Stomach (tissue), 9 donors: ENCODE measurements around the gene FOXB2. TPM values are rescaled to one million over a fixed set of nuclear protein-coding genes. Genes with fewer than 3 reads are reported as not detected.
A peak's percentile ranks its signal among the peaks of the same experiment; 100 is the strongest.

Source experiments
- DNase-seq, 2 donors: peaks; one replicate each; pipeline versions ENCODE4 v3.0.0 to v3.0.0-alpha.2; 2013 to 2019
- H3K27ac ChIP-seq, 5 donors: fragments of 200-600 bp in 4 of 5; sonication (generic) in 4 of 5; one replicate each; pipeline ENCODE4 v1.5.1; 2013 to 2019; ENCODE audit warnings: mild to moderate bottlenecking in 1 of 5, moderate library complexity in 1 of 5
- H3K27me3 ChIP-seq, 3 donors: fragments of 200-600 bp; sonication (generic); one replicate each; pipeline ENCODE4 v1.5.1; 2017 to 2019; ENCODE audit warnings: mixed run types in 1 of 3
- H3K36me3 ChIP-seq, 4 donors: fragments of 200-600 bp; sonication (generic); 1 replicate in 3 of 4; 2 replicates in 1 of 4; pipeline ENCODE4 v1.5.1; 2016 to 2019
- H3K4me1 ChIP-seq, 4 donors: fragments of 200-600 bp; sonication (generic); one replicate each; pipeline ENCODE4 v1.5.1; 2016 to 2019
- H3K4me3 ChIP-seq, 4 donors: fragments of 200-600 bp; sonication (generic) in 3 of 4; one replicate each; pipeline ENCODE4 v1.5.1; 2016 to 2019; ENCODE audit warnings: mild to moderate bottlenecking in 1 of 4
- H3K9me3 ChIP-seq, 4 donors: fragments of 200-600 bp; sonication (generic); one replicate each; pipeline ENCODE4 v1.5.1; 2016 to 2019
- EP300 ChIP-seq: sonication (generic); formaldehyde crosslinking; IDR thresholded peaks from one replicate; pipeline ENCODE4 v1.6.1; 2017; ENCODE audit warnings: antibody characterized with exemption
- POLR2A ChIP-seq, 4 donors: fragments of 450-650 bp; IDR thresholded peaks; one replicate each; pipeline ENCODE4 v1.6.1; 2016; ENCODE audit warnings: antibody characterized with exemption in 4 of 4, control low read depth in 2 of 4, mild to moderate bottlenecking in 1 of 4, moderate library complexity in 1 of 4
- POLR2AphosphoS5 ChIP-seq, 3 donors: sonication (generic); formaldehyde crosslinking; IDR thresholded peaks; one replicate each; pipeline ENCODE4 v1.6.1; 2016; ENCODE audit warnings: antibody characterized with exemption in 3 of 3
- WGBS, 5 donors: extraction: QIAGEN DNeasy Blood & Tissue Kit in 3 of 5; methylation state at CpG; one replicate each; pipeline versions ENCODE4 v1.1.5 to v1.1.7; 2013 to 2018; 5-methylcytosine and 5-hydroxymethylcytosine counted together
- intact Hi-C: fragments of 100-400 bp; cut with DNase I; formaldehyde crosslinking; loops from one replicate; pipeline ENCODE4 v1.15.1; 2023; ENCODE audit warnings: low total_unique reads
- polyA plus RNA-seq, 3 donors: library from polyadenylated mRNA; stranded (reverse); fragments of 200-250 nt; gene quantifications; one replicate each; pipeline ENCODE4 v1.2.3, GENCODE V29; 2013
- total RNA-seq, 5 donors: library from RNA; depleted of rRNA; stranded (reverse); fragments of >200 nt; gene quantifications; one replicate each; pipeline versions ENCODE4 v1.1.0 to v1.2.3, GENCODE V29; 2014 to 2016
- TF ChIP-seq, protein P1 (sequence below), 7 experiments: fragments of 450-650 bp in 4 of 7; fragments of 200-600 bp in 3 of 7; sonication (generic) in 3 of 7; IDR thresholded peaks; one replicate each; pipeline ENCODE4 v1.5.1; 2016 to 2019; ENCODE audit warnings: antibody characterized with exemption in 7 of 7, control low read depth in 2 of 7, mild to moderate bottlenecking in 1 of 7
- donor health status: healthy with polysubstance abuse.
- donor health status: Bipolar disorder and iron deficiency.
- donor health status: healthy.

FOXB2 gene
- total and polyA plus RNA-seq, 8 donors: not detected

DNA sequence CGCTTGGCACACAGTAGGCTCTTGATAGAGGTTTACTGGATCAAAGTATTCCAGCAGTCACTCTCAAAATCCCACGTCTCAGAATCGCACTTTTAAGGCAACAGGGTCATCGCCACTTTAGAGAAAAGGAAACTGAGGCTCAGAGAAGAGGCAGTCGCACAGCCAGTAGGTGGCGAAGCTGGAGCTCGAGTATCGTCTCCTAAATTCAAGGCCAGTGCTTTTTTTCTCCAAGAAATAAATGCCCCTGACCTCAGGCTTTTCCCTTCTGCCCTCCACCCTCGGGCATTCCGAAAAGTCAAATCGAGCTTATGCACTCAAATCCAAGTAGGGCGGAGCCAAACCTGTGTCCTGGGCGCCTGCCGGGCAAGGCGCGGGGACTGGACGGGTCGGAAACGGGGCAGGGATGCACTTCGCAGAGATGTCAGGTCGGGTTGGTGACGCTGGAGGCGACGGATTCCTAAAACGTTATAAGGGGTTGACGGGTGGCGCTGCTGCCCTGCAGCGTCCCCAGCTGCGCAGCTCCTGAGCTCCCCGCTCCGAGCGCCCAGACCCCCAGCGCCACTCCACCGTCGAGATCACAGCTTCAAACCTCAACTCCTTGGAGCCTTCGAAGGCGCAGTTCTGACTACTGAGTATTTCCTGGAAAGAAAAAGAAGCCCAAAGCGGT lies 4.7 kb upstream of the FOXB2 start:
- intact Hi-C loops: no loop called here
- Histone ChIP-seq H3K27ac (no peak overlapping the region), H3K27me3 (peaks cover 63 to 99% (median 94%) of the 10 kb centered on the region in 3 donors), H3K36me3 (no peaks in the 10 kb centered on the region), H3K4me1 (peaks cover 18 to 69% (median 41%) of the 10 kb centered on the region in 4 donors), H3K9me3 (no peaks in the 10 kb centered on the region), H3K4me3 (no peak overlapping the region)
- WGBS, 5 donors: 4 to 7% (median 5%) methylated on average over 24 to 38 of the region's 38 CpGs
- no peak for TF ChIP-seq POLR2A (IDR thresholded peaks at IDR 0.05)
- TF ChIP-seq, protein P1, sequence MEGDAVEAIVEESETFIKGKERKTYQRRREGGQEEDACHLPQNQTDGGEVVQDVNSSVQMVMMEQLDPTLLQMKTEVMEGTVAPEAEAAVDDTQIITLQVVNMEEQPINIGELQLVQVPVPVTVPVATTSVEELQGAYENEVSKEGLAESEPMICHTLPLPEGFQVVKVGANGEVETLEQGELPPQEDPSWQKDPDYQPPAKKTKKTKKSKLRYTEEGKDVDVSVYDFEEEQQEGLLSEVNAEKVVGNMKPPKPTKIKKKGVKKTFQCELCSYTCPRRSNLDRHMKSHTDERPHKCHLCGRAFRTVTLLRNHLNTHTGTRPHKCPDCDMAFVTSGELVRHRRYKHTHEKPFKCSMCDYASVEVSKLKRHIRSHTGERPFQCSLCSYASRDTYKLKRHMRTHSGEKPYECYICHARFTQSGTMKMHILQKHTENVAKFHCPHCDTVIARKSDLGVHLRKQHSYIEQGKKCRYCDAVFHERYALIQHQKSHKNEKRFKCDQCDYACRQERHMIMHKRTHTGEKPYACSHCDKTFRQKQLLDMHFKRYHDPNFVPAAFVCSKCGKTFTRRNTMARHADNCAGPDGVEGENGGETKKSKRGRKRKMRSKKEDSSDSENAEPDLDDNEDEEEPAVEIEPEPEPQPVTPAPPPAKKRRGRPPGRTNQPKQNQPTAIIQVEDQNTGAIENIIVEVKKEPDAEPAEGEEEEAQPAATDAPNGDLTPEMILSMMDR (IDR thresholded peaks at IDR 0.05): no peak
- no peak for TF ChIP-seq POLR2AphosphoS5 (IDR thresholded peaks at IDR 0.05)
- TF ChIP-seq EP300: no peak
- no peak for DNase-seq

- Histone ChIP-seq H3K36me3 (no peaks in the 10 kb centered on the region), H3K27me3 (peaks cover 71 to 100% (median 96%) of the 10 kb centered on the region in 3 donors), H3K9me3 (no peaks in the 10 kb centered on the region), H3K4me1 (peaks cover 23 to 77% (median 46%) of the 10 kb centered on the region in 4 donors), H3K27ac (no peak overlapping the region), H3K4me3 (no peak overlapping the region)
- TF ChIP-seq POLR2A (IDR thresholded peaks at IDR 0.05) (no peak), POLR2AphosphoS5 (IDR thresholded peaks at IDR 0.05) (no peak), EP300 (no peak)
- TF ChIP-seq, protein P1 (IDR thresholded peaks at IDR 0.05): no peak
- DNase-seq: no peak
- WGBS, 5 donors: 5 to 9% (median 7%) methylated on average over 31 of the region's 31 CpGs
- intact Hi-C loops: no loop called here
These were observed 4.0 kb upstream of the FOXB2 start for GRCh38 chr9:77015327-77016048.

GRCh38 chr9:77016121-77016525 lies 3.3 kb upstream of the FOXB2 start:
- intact Hi-C loops: no loop called here
- 2 to 5% (median 3%) methylated on average over 23 to 37 of the region's 37 CpGs; no CpG with 5 or more reads in 1 of the 5 donors for WGBS, 5 donors
- DNase-seq: peak in 1 of 2 donors; percentile 28
- H3K27ac ChIP-seq: no peak overlapping the region
- no peaks in the 10 kb centered on the region for H3K9me3 ChIP-seq
- H3K4me3 ChIP-seq: no peak overlapping the region
- TF ChIP-seq EP300: no peak
- TF ChIP-seq, protein P1 (IDR thresholded peaks at IDR 0.05): no peak
- TF ChIP-seq POLR2AphosphoS5 (IDR thresholded peaks at IDR 0.05): no peak
- TF ChIP-seq POLR2A (IDR thresholded peaks at IDR 0.05): no peak
- peaks cover 29 to 83% (median 51%) of the 10 kb centered on the region in 4 donors for H3K4me1 ChIP-seq
- peaks cover 75 to 100% (median 96%) of the 10 kb centered on the region in 3 donors for H3K27me3 ChIP-seq
- H3K36me3 ChIP-seq: no peaks in the 10 kb centered on the region

DNA sequence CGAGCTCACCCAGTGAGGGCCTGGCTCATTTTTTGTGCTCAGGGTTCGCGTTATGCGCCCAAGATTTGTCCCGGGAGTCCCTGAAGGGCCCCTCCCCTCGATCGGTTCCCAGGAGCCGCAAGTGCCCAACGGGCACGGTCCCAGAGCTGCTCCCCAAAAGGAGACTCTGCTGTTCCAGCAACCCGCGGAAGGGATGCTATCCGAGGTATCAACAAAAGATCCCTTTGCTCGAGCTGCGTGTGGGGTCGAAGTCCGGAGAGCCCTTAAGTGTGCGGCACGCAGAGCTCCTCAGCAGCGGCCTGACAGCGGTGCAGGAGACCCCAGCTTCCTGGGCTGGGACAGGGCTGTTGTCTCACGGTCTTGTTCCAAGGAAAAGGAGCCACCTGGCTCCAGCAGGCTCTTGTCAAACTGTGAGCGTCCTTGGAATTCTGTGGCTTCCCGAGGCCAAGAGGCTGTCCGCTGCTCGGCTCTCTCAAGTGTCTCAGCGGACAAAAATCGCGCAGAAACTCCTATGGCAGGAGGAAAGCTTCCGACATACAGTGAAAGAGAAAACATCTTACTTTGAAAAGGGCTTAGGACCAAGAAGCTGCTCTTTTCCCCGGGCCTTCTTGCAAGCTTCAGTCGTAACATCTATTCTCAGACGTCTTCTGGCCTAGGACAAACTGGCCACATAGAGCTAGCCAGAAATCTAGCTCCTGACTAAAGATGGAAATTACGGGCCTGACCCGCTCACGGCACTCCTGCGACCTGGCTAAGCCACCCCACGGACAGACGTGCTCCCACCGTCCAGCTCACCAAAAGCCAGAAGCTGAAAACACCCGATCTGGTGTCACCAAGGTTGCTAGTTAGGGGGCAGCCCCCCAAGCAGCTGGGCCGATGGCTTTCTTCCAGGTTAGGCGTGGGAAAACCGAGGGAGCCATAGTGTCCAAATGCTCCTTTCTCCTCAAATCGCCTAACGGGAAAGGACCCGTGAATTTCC lies 2.6 kb upstream of the FOXB2 start:
- Histone ChIP-seq H3K4me3 (no peak overlapping the region), H3K27ac (no peak overlapping the region), H3K36me3 (no peaks in the 10 kb centered on the region), H3K9me3 (no peaks in the 10 kb centered on the region), H3K4me1 (peaks cover 29 to 86% (median 53%) of the 10 kb centered on the region in 4 donors), H3K27me3 (peaks cover 76 to 100% (median 98%) of the 10 kb centered on the region in 3 donors)
- WGBS, 5 donors: 6 to 11% (median 6%) methylated on average over 43 to 47 of the region's 47 CpGs
- intact Hi-C loops: no loop called here
- TF ChIP-seq POLR2AphosphoS5 (IDR thresholded peaks at IDR 0.05) (no peak), POLR2A (IDR thresholded peaks at IDR 0.05) (no peak), EP300 (no peak)
- TF ChIP-seq, protein P1 (IDR thresholded peaks at IDR 0.05): no peak
- DNase-seq: no peak
